ENCODE results near the gene ENTHD1.

Gene ENTHD1

GRCh38 chr22:39706376-39707140 is 187.0 kb downstream of the ENTHD1 start:
- TF ChIP-seq, protein P1, sequence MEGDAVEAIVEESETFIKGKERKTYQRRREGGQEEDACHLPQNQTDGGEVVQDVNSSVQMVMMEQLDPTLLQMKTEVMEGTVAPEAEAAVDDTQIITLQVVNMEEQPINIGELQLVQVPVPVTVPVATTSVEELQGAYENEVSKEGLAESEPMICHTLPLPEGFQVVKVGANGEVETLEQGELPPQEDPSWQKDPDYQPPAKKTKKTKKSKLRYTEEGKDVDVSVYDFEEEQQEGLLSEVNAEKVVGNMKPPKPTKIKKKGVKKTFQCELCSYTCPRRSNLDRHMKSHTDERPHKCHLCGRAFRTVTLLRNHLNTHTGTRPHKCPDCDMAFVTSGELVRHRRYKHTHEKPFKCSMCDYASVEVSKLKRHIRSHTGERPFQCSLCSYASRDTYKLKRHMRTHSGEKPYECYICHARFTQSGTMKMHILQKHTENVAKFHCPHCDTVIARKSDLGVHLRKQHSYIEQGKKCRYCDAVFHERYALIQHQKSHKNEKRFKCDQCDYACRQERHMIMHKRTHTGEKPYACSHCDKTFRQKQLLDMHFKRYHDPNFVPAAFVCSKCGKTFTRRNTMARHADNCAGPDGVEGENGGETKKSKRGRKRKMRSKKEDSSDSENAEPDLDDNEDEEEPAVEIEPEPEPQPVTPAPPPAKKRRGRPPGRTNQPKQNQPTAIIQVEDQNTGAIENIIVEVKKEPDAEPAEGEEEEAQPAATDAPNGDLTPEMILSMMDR (IDR thresholded peaks at IDR 0.05; ENCODE audit: low read depth, low read length) = no peak

GRCh38 chr22:39705386-39705785 is 188.2 kb downstream of the ENTHD1 start:
- TF ChIP-seq, protein P1 (IDR thresholded peaks at IDR 0.05; ENCODE audit: low read depth, low read length) = no peak
- DNase-seq (ENCODE audit: extremely low read depth, low read depth) = no peak

More at GRCh38 chr22:39706376-39707140, 187.0 kb downstream of the ENTHD1 start:
- DNase-seq (ENCODE audit: extremely low read depth, low read depth) = no peak

DNA sequence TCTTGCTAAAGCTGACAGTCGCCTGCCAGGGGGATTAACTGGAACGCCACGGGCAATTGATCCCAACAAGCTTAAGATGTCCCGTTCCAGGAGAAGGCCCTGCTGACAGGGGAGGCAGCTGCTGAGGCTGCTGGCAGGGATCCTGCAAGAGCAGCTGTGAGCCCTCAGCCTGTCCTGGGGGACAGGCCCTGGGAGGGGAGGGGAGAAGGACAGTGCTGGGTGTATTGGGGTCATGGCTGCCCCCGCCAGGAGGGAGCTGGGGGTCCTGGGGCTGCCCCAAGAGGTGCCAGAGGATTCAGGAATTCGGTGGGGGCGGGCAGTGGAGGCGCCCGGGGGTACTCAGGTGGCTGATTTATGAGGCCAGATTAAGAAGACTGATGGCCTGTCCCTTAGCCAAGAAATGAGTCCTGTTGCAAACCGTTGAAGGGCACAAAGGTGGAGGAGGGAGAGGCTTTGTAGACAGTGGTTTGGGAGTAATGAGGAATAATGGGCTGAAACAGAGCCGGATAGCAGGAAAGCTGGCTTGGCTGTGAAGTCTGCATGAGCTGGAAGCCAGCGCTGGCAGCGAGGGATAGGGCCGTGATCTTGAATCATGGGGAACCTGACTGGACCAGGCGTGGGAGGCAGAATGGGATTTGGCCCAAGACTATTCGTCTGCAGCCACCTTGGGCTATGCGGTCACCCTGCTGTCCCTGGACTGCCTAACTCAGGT is 189.5 kb downstream of the ENTHD1 start:
- no peak for DNase-seq (ENCODE audit: extremely low read depth, low read depth)
- TF ChIP-seq, protein P1 (IDR thresholded peaks at IDR 0.05; ENCODE audit: low read depth, low read length) = no peak

DNA sequence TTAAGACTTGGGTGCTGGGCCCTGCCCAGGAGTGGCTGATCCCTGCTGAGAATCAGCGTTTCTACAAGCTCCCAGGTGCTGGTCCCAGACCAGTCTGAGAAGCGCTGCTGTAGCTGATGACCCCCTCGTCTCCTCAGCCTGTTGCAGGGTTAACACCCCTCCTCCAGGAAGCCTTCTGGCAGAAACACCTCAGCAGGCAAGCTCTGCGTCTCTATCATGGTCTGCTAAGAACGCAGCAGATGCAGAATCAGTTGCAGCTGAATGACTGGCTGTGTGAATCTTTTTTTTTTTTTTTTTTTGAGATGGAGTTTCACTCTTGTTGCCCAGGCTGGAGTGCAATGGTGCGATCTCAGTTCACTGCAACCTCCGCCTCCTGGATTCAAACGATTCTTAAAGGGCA is 190.5 kb downstream of the ENTHD1 start:
- no peak for DNase-seq (ENCODE audit: extremely low read depth, low read depth)

DNA sequence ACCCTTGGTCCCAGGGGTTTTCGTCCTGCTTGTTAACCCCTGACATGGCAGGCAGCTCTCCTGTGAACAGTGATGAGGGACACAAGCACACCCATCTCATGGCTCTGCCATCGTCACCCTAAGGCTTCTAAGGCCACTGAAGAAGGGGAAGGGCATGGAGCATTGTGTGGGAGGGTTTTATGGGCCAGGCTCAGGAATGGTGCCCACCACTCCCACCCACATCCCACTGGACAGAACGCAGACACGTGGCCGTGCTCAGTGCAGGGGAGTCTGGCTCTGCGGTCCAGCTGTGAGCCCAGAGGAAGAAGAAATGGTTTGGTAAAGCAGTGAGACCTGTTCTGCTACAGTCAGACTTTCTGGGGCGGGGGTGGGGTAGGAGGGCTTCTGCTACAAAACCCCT is 193.0 kb downstream of the ENTHD1 start:
- no peak for DNase-seq (ENCODE audit: extremely low read depth, low read depth)
- TF ChIP-seq, protein P1 (IDR thresholded peaks at IDR 0.05; ENCODE audit: low read depth, low read length) = no peak

More for the DNA sequence above, 190.5 kb downstream of the ENTHD1 start:
- TF ChIP-seq, protein P1 (IDR thresholded peaks at IDR 0.05; ENCODE audit: low read depth, low read length) = no peak

- TF ChIP-seq, protein P1 (IDR thresholded peaks at IDR 0.05; ENCODE audit: low read depth, low read length) = no peak
- no peak for DNase-seq (ENCODE audit: extremely low read depth, low read depth)
Observed at GRCh38 chr22:39699631-39700360, 193.8 kb downstream of the ENTHD1 start.

All from AG09319 (cell line).